HT-29 (cell line): Measurements from ENCODE around the gene HEXA. TPM values are rescaled to one million over a fixed set of nuclear protein-coding genes. Genes with fewer than 3 reads are reported as not detected.
"Not testable (repeated sequence)": the region's sequence is repeated elsewhere in the genome, so short reads cannot be mapped to it uniquely, and the experiment has no call there.

Experiments
- DNase-seq: peaks from one replicate; pipeline ENCODE4 v3.0.0-alpha.2; 2015; ENCODE audit warnings: low spot score
- total RNA-seq: library from RNA; depleted of rRNA; stranded (reverse); fragments of >200 nt; shearing (Covaris generic); gene quantifications from 2 replicates; pipeline ENCODE4 v1.2.3, GENCODE V29; 2014; rRNA removed

HEXA gene
- 90.3 and 95.0 TPM in 2 replicates for total RNA-seq

- DNase-seq = peak; percentile 95
These were observed at the start of gene HEXA for GRCh38 chr15:72375846-72376581. Gene HEXA (minus strand): TSS chr15:72376014. CDS start chr15:72375972, 42 bp downstream.

GRCh38 chr15:72423256-72423655 is 47.4 kb upstream of the HEXA start:
- DNase-seq = no peak

GRCh38 chr15:72421484-72421883 is 45.7 kb upstream of the HEXA start:
- DNase-seq = no peak

- no peak for DNase-seq
These were observed 44.8 kb upstream of the HEXA start for GRCh38 chr15:72420576-72420975.

- not testable (repeated sequence) for DNase-seq
These were observed 44.0 kb upstream of the HEXA start for GRCh38 chr15:72419768-72420167.

GRCh38 chr15:72415304-72415703 is 39.5 kb upstream of the HEXA start:
- DNase-seq = no peak

- not testable (repeated sequence) for DNase-seq
These were observed 37.5 kb upstream of the HEXA start for GRCh38 chr15:72413337-72413736.

GRCh38 chr15:72411544-72411943 is 35.7 kb upstream of the HEXA start:
- DNase-seq = no peak

- DNase-seq = no peak
These were observed 35.3 kb upstream of the HEXA start for GRCh38 chr15:72411111-72411510.

- DNase-seq = no peak
These were observed 31.1 kb upstream of the HEXA start for GRCh38 chr15:72406936-72407335.

- no peak for DNase-seq
These were observed 29.0 kb upstream of the HEXA start for GRCh38 chr15:72404841-72405240.

GRCh38 chr15:72404356-72404755 is 28.5 kb upstream of the HEXA start:
- DNase-seq = no peak

GRCh38 chr15:72402726-72403125 is 26.9 kb upstream of the HEXA start:
- no peak for DNase-seq

- no peak for DNase-seq
These were observed 22.8 kb upstream of the HEXA start for GRCh38 chr15:72398648-72399047.

- no peak for DNase-seq
These were observed 22.2 kb upstream of the HEXA start, which contains the start of gene TMEM202 for GRCh38 chr15:72397796-72398588. Gene TMEM202 (plus strand): TSS chr15:72398305. CDS start chr15:72398327, 22 bp downstream.

- DNase-seq = not testable (repeated sequence)
These were observed 20.5 kb upstream of the HEXA start for GRCh38 chr15:72396331-72396730.

GRCh38 chr15:72389231-72389630 is 13.4 kb upstream of the HEXA start:
- DNase-seq = no peak

- no peak for DNase-seq
These were observed 11.9 kb upstream of the HEXA start for GRCh38 chr15:72387741-72388140.

- no peak for DNase-seq
These were observed 6.3 kb upstream of the HEXA start for GRCh38 chr15:72382146-72382545.

GRCh38 chr15:72380743-72381142 is 4.9 kb upstream of the HEXA start:
- DNase-seq = no peak

GRCh38 chr15:72379856-72380430 is 4.1 kb upstream of the HEXA start:
- no peak for DNase-seq

GRCh38 chr15:72379106-72379505 is 3.3 kb upstream of the HEXA start:
- DNase-seq = not testable (repeated sequence)
